Chondrocyte (in vitro differentiated cells): ENCODE data around the gene LLGL1. TPM values are rescaled to one million over a fixed set of nuclear protein-coding genes. Genes with fewer than 3 reads are reported as not detected.

Source experiments
- DNase-seq: peaks from one replicate; pipeline ENCODE4 v3.0.0; 2021; ENCODE audit warnings: mixed read lengths, low spot score
- H3K27ac Mint-ChIP-seq: one replicate; pipeline ENCODE4 v1.8.0; 2021; ENCODE audit warnings: mild to moderate bottlenecking, moderate library complexity, mixed read lengths; ENCODE audit not compliant: unreplicated experiment
- H3K27me3 Mint-ChIP-seq: 2 replicates; pipeline ENCODE4 v1.8.0; 2021; ENCODE audit warnings: low read depth, mixed read lengths
- H3K36me3 Mint-ChIP-seq: 2 replicates; pipeline ENCODE4 v1.8.0; 2021; ENCODE audit warnings: low read depth, mixed read lengths
- H3K4me1 Mint-ChIP-seq: 2 replicates; pipeline ENCODE4 v1.8.0; 2021; ENCODE audit warnings: low read depth, mild to moderate bottlenecking, mixed read lengths
- H3K4me3 Mint-ChIP-seq: one replicate; pipeline ENCODE4 v1.8.0; 2021; ENCODE audit warnings: mild to moderate bottlenecking, moderate library complexity, mixed read lengths; ENCODE audit not compliant: unreplicated experiment
- H3K9me3 Mint-ChIP-seq: 2 replicates; pipeline ENCODE4 v1.8.0; 2021; ENCODE audit warnings: low read depth, mixed read lengths
- CTCF ChIP-seq: fragments of 200-600 bp; sonication (generic); IDR thresholded peaks from 2 replicates; pipeline ENCODE4 v1.5.0; 2021; ENCODE audit warnings: antibody characterized with exemption, mild to moderate bottlenecking, moderate library complexity
- total RNA-seq: library from RNA; stranded (reverse); gene quantifications from 3 replicates; pipeline ENCODE4 v1.2.1, GENCODE V29; 2021

The LLGL1 gene
- total RNA-seq, 1 donor from 2014 or later: 38.7 TPM

DNA sequence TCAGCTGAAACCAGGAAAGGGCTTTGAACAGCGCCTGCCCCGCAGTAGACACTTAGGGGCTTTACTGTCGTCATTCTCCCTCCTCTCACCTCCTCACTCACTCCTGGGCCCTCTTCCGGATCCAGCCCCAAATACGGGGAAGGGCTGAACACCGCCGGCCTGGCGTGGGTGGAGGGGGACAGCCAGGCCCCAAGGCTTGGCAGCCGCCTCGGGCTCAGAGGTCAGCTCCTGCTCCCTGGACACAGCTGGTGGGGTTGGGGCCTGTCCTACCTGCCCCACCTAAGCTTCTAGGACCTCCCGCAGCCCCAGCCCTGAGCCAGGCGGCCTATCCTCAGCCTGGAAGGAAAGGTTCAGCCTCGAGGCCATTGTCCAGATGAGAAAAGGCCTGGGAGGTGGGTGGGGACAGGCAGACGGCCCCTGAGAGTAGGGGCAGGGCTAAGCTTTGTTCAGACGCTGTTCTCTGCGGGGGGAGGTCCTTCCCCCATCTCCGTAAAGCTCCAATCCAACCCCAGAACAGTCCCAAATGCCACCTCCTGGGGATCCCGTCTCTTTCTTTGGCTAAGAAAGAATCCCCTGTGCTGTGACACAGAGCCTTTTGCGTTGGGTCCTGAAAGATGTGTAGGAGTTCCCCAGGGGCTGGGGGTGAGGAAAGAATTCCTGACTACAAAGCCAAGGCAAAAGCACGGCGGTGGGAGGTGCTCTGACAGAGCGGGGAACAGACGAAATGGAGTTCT lies 881 bp upstream of the LLGL1 start:
- TF ChIP-seq CTCF: no peak
- Mint-ChIP-seq H3K27me3 (no peaks in the 10 kb centered on the region), H3K4me1 (peaks cover 28% of the 10 kb centered on the region), H3K9me3 (no peaks in the 10 kb centered on the region), H3K36me3 (no peaks in the 10 kb centered on the region), H3K27ac (peak overlapping the region; percentile 33), H3K4me3 (peak overlapping the region; percentile 67)
- DNase-seq: no peak

- DNase-seq: no peak
- Mint-ChIP-seq H3K9me3 (no peaks in the 10 kb centered on the region), H3K36me3 (no peaks in the 10 kb centered on the region), H3K27ac (peak overlapping the region; percentile 88), H3K4me3 (peak overlapping the region; percentile 98), H3K4me1 (peaks cover 28% of the 10 kb centered on the region), H3K27me3 (no peaks in the 10 kb centered on the region)
- TF ChIP-seq CTCF: no peak
Observed at GRCh38 chr17:18225642-18226283, 328 bp downstream of the LLGL1 start.

DNA sequence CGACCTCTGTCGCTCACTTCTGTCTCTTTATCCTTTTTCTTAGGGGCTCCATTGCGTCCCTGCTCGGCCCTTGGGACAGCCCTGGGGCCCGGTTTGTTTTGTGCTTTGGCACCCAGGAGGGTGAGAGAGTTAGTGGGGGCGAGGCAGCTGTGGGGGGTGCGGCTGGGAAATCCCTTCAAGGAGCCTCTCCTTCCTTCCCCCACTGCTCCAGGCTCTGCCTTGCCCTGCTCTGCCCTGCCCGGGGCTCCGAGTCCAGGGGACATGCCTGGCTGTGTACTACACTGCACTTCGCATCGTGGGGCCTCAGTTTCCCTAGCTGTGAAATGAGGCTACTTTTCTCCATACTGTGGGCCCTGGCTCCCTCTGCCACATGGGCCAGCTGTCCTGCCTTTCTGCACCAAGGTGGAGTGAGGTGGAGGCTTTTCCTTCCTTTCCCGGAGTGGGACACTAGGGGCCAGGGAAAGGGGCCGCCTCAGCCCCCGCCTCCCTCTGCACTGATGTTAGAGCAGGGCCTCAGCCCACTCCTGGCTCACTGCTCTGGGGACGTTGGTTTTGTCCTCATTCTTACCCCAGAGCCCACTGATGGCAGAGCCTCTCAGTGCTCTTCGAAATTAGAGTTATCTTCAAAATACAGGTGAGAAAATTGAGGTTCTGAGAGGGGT lies 980 bp downstream of the LLGL1 start:
- TF ChIP-seq CTCF: no peak
- H3K27ac Mint-ChIP-seq: peak overlapping the region; percentile 88
- H3K36me3 Mint-ChIP-seq: no peaks in the 10 kb centered on the region
- no peaks in the 10 kb centered on the region for H3K9me3 Mint-ChIP-seq
- H3K4me1 Mint-ChIP-seq: peaks cover 28% of the 10 kb centered on the region
- no peaks in the 10 kb centered on the region for H3K27me3 Mint-ChIP-seq
- peak overlapping the region; percentile 98 for H3K4me3 Mint-ChIP-seq
- DNase-seq: no peak

GRCh38 chr17:18227635-18228034 lies 2.2 kb downstream of the LLGL1 start:
- Mint-ChIP-seq H3K36me3 (no peaks in the 10 kb centered on the region), H3K4me1 (peaks cover 28% of the 10 kb centered on the region), H3K27me3 (no peaks in the 10 kb centered on the region), H3K4me3 (no peak overlapping the region), H3K9me3 (no peaks in the 10 kb centered on the region), H3K27ac (no peak overlapping the region)
- TF ChIP-seq CTCF: no peak
- DNase-seq: no peak

DNA sequence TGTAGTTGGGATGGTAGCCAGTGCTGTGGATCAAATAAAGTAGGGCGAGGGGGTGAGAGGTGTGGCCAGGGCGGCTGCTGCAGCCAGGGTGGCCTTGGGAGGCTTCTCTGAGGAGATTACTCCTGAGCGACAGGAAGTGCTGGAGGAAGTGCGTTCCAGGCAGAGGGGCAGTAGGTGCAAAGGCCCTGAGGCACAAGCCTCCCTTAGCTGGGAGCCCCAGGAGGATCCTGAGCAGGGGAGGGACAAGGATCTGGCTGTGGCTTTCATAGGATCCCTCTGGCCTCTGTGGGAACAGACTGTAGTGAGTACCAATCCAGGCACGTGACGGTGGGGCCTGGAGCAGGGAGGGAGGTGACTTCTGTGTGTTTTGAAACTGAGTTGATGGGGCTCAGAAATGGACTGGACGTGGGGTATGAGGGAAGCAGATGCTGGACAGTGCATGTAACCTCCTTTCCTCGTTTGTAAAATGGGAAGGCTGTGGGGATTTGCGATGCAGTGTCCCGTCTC lies 2.8 kb downstream of the LLGL1 start:
- Mint-ChIP-seq H3K9me3 (no peaks in the 10 kb centered on the region), H3K27ac (no peak overlapping the region), H3K36me3 (no peaks in the 10 kb centered on the region), H3K27me3 (no peaks in the 10 kb centered on the region), H3K4me3 (no peak overlapping the region), H3K4me1 (peaks cover 28% of the 10 kb centered on the region)
- DNase-seq: no peak
- no peak for TF ChIP-seq CTCF
